GM12891 (cell line): ENCODE results near the gene TFE3.

Experiments used
- POLR2A ChIP-seq: IDR thresholded peaks from 2 replicates; pipeline ENCODE4 v1.6.1; 2011; ENCODE audit warnings: low read depth, low read length, control low read depth
- POLR2AphosphoS5 ChIP-seq: IDR thresholded peaks from 2 replicates; pipeline ENCODE4 v1.6.1; 2011; ENCODE audit warnings: low read depth, low read length, control low read depth
- POU2F2 ChIP-seq: IDR thresholded peaks from 2 replicates; pipeline ENCODE4 v1.6.1; 2011; ENCODE audit warnings: low read depth, mild to moderate bottlenecking, control low read depth, low read length, moderate library complexity

DNA sequence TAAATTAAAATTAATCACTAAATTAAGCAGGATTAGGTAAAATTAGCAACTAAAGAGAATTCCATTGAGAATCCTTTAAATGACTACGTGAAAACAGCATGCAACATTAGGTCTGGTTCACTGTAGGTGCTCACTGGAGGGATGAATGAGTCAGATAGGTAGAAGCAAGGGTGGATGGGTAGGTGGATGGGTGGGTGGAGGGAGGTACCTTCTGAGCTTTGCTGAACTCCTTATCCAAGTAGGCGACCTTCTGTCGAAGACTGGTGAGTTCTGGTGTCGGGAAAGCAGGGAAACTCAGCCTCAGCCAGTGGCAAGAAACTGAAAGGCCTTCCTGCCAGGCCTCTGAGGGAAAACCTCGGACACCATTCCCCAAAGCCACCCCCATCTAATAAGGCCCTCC, 44.1 kb downstream of the TFE3 start:
- TF ChIP-seq POLR2AphosphoS5 (no peak), POLR2A (no peak), POU2F2 (no peak)
